ENCODE data around the gene TANC1.

Gene TANC1

DNA sequence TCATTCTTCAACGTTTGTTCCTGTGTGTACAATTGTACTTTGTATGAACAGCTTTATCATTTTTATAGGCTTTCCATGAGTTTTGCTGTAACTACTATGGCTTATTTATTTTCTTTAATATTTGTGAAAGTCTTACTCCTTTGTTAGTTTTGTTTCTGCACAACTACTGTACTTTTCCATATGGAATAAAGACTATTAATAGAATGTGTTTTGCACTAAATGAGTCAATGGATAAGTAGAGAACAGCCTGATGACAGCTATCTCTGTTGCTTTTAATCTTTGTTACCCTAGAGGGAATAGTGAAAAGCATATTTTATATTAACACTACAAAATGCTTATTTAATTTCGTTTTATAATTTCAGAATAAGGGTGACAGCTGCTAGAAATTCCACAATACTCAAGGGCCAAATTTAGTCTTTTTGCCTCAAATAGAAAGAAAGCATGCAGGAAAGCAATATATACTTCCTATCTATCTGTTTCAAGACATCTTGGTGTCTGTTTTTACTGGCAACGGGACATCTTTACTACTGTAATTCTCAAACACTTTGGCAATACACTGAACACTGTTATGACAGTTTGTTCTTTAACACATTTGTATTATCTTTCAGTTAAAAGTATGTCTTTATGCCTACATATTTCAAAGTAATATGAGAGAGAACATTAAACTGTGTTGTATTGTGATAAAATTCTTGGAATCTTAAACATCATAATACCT lies 264.2 kb downstream of the TANC1 start:
- H3K9me3 Mint-ChIP-seq (ENCODE audit: low read depth): no peaks in the 10 kb centered on the region
- H3K4me3 Mint-ChIP-seq: no peak overlapping the region
- peaks cover 13% of the 10 kb centered on the region for H3K4me1 Mint-ChIP-seq (ENCODE audit: low read depth)
- H3K27me3 Mint-ChIP-seq: no peaks in the 10 kb centered on the region
- H3K36me3 Mint-ChIP-seq: peaks cover 7% of the 10 kb centered on the region
- no peak overlapping the region for H3K27ac Mint-ChIP-seq

DNA sequence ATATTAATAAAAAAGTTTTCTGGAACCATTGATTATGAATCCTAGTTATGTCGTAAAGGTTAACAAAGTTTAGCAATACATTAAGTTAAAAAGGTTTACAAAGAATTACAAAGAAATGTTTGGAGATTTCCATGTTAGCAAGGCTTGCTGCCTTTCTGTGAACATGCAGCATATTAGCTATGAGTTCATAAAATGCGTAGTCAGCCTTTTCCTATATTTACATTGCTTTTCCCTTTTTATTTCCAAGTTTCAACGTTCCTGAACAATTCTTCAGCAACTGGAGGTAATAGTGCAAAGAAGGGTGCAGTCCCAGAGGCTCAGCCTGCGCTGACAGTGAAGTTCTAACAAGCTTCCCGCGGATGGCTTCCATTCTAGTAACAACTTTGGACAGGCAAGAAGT lies 266.4 kb downstream of the TANC1 start:
- H3K4me3 Mint-ChIP-seq: no peak overlapping the region
- H3K27me3 Mint-ChIP-seq: no peaks in the 10 kb centered on the region
- no peak overlapping the region for H3K27ac Mint-ChIP-seq
- peaks cover 12% of the 10 kb centered on the region for H3K36me3 Mint-ChIP-seq
- no peaks in the 10 kb centered on the region for H3K4me1 Mint-ChIP-seq (ENCODE audit: low read depth)
- H3K9me3 Mint-ChIP-seq (ENCODE audit: low read depth): no peaks in the 10 kb centered on the region

DNA sequence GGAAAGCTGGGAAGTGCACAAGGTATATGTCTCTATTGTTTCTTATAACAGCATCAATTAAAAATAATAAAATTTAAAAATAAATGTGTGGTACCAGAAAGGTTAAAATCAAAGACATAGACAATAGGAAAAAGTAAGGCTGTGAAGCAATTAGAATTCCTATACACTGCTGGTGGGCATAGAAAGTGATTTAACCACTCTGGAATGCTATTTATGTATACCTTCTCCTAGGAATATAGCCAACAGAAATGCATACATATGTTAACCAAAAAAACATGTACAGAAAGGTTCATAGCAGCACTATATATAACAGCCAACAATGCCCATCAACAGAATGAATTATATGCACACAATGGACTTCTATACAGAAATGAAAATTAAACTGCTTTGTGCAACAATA lies 275.1 kb downstream of the TANC1 start:
- Mint-ChIP-seq H3K4me3 (no peak overlapping the region), H3K27me3 (no peaks in the 10 kb centered on the region), H3K9me3 (ENCODE audit: low read depth) (no peaks in the 10 kb centered on the region), H3K27ac (no peak overlapping the region), H3K36me3 (peaks cover 37% of the 10 kb centered on the region), H3K4me1 (ENCODE audit: low read depth) (peaks cover 3% of the 10 kb centered on the region)

DNA sequence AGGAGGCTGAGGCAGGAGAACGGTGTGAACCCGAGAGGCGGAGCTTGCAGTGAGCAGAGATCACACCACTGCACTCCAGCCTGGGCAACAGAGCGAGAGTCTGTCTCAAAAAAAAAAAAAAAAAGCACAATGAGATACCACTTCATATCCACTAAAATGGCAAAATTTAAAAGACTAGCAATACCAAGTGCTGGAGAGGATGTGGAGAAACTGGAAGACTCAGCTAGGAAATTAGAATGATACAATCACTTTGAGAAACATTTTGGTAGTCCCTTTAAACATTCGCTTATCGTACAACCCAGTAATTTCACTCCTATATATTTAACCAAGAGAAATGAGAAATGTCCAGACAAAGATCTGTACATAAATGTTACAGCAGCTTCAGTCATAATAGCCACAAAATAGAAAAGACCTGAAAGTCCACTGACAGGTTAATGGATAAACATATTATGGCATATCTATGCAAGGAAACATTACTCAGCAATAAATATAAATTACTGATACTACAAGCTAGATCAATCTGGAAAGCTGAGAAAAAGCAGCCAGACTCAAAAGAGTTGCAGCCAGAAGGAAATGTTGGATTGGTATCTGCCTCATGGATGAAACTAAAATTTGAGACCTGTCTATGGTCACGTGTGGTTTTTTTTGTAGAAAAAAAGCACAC lies 278.0 kb downstream of the TANC1 start:
- Mint-ChIP-seq H3K36me3 (peaks cover 30% of the 10 kb centered on the region), H3K27ac (no peak overlapping the region)

DNA sequence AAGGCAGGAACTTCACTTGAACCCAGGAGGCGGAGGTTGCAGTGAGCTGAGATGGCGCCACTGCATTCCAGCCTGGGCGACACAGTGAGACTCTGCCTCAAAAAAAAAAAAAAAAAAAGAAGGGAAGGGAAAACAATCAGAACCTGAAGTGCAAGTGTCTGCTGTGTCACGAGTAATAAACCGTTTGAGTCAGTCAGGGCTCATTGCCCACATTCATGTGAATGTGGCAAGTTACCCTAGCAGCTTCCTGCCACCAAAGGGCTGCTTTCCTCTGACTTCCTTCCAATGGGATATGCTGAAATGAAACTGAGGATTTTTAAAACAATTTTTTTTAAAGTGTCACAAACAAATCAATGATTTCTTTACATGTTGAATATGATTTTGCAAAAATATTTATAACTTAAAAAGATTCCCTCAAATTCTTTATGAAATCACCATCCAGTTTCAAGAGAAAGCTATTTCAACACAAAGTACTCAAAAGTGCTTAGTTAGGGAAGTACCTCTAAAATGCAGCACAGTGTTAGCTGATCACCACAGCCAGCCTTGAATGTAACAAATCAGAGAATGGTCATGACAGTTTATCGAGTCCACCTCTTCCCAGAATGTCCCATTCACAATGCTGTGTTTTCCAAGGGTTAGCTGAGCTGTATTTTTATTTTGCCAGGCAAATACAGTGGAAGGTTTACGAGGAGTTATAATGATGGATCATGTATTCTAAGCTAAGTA lies 281.7 kb downstream of the TANC1 start:
- no peak overlapping the region for H3K4me3 Mint-ChIP-seq
- peaks cover 33% of the 10 kb centered on the region for H3K36me3 Mint-ChIP-seq
- no peak overlapping the region for H3K27ac Mint-ChIP-seq
- H3K9me3 Mint-ChIP-seq (ENCODE audit: low read depth): no peaks in the 10 kb centered on the region
- H3K27me3 Mint-ChIP-seq: no peaks in the 10 kb centered on the region
- peaks cover 11% of the 10 kb centered on the region for H3K4me1 Mint-ChIP-seq (ENCODE audit: low read depth)

More for the DNA sequence above, 278.0 kb downstream of the TANC1 start:
- no peak overlapping the region for H3K4me3 Mint-ChIP-seq
- no peaks in the 10 kb centered on the region for H3K9me3 Mint-ChIP-seq (ENCODE audit: low read depth)
- peaks cover 14% of the 10 kb centered on the region for H3K4me1 Mint-ChIP-seq (ENCODE audit: low read depth)
- no peaks in the 10 kb centered on the region for H3K27me3 Mint-ChIP-seq

DNA sequence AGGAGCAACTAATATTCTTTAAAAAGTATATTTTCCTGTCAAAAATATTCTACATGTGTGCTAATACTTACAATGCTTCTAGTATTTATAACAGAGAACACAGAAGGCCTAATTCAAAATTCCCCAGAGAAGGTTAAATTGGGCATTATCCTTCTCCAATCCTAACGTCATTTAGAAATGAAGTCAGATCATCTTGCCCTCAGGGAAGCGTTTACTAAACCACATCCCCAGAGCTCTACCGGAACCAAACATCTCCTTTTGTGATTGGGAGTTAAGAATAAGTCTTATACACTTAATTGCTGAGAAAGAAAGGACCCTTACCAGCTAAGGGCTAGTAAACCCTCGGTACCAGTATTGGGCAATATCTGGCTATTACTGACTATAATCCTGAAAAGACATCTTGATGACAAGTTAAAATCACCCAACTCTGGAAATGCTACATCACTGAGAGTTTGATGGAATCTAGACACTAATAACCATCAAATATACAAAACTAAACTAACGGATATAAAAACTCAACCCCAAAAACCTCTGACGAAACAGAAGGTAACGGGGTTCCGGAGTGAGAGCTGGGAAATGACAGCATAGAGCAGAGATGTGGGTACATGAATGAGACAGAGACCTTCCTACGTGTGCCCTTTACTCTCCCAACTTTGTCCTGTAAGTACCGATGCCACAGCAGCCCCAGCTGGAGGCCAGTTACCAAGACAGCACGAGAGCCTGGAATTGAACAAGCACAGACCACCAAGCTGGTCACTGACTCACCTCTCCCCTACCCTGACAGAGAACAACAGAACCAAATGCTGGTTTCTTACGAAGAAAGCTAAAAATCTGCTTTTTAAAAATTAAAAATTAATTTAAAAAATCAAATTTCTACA lies 283.1 kb downstream of the TANC1 start:
- no peak overlapping the region for H3K27ac Mint-ChIP-seq
- no peak overlapping the region for H3K4me3 Mint-ChIP-seq
- no peaks in the 10 kb centered on the region for H3K27me3 Mint-ChIP-seq
- H3K36me3 Mint-ChIP-seq: peaks cover 29% of the 10 kb centered on the region
- H3K4me1 Mint-ChIP-seq (ENCODE audit: low read depth): peaks cover 11% of the 10 kb centered on the region
- no peaks in the 10 kb centered on the region for H3K9me3 Mint-ChIP-seq (ENCODE audit: low read depth)

DNA sequence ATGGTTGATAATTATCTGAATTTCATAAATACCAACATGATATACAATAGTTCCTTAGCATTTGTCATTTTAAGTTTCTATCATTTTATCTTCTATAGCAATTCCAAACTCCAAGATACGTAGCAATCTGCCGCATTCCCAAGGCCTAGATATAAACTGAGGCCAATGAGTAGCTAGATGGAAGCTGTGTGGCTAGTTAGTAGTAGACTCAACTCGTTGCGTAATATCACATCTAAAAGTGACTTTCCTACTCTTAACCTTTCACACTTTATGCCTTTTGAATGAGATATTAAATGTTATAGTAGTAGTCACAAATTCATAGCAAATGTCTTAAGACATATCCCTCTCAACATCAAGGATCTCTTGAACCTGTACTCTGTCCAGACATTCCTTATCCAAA lies 284.5 kb downstream of the TANC1 start:
- Mint-ChIP-seq H3K4me3 (no peak overlapping the region), H3K4me1 (ENCODE audit: low read depth) (peaks cover 11% of the 10 kb centered on the region), H3K36me3 (peaks cover 18% of the 10 kb centered on the region), H3K27me3 (no peaks in the 10 kb centered on the region), H3K9me3 (ENCODE audit: low read depth) (no peaks in the 10 kb centered on the region), H3K27ac (no peak overlapping the region)

DNA sequence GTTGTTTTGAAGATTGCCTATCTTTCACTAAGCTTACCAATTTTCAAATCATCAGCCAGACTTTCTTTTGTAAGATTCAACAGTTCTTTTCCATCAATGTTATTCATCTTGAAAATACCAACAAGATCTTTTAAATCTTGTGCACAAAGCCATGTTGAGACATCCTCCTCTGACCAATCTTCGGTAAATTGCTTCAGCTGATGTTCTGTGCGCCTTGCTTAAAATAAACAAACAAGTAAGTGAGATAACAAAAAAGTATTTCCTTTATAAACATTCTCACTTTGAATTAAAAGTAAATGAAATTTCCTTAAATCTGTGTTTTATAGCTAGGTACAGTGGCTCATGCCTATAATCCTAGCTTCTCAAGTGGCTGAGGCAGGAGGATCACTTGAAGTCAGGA lies 287.7 kb downstream of the TANC1 start:
- no peaks in the 10 kb centered on the region for H3K4me1 Mint-ChIP-seq (ENCODE audit: low read depth)
- H3K9me3 Mint-ChIP-seq (ENCODE audit: low read depth): no peaks in the 10 kb centered on the region
- H3K27me3 Mint-ChIP-seq: no peaks in the 10 kb centered on the region
- no peak overlapping the region for H3K4me3 Mint-ChIP-seq
- H3K27ac Mint-ChIP-seq: no peak overlapping the region
- H3K36me3 Mint-ChIP-seq: peaks cover 13% of the 10 kb centered on the region

DNA sequence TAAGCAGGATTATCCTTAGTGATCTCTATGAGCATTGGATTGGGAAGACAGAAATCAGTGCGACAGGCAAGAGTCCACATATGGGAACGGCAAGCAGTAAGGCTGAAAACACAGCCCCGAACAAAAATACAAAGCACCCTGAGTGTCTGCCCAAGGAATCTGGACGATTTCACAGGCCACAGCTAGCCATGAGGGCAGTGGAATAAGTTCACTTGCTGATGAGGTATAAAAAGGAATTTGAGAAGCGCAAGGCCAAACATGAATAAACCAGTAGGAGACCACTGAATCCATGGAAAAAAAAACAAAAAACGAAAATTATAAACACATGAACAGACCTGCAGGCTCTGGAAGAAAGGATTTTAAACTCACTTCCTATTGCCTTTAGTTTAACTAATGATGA lies 293.8 kb downstream of the TANC1 start:
- Mint-ChIP-seq H3K9me3 (ENCODE audit: low read depth) (no peaks in the 10 kb centered on the region), H3K27ac (no peak overlapping the region), H3K4me1 (ENCODE audit: low read depth) (no peaks in the 10 kb centered on the region), H3K36me3 (peaks cover 14% of the 10 kb centered on the region), H3K27me3 (no peaks in the 10 kb centered on the region), H3K4me3 (no peak overlapping the region)

DNA sequence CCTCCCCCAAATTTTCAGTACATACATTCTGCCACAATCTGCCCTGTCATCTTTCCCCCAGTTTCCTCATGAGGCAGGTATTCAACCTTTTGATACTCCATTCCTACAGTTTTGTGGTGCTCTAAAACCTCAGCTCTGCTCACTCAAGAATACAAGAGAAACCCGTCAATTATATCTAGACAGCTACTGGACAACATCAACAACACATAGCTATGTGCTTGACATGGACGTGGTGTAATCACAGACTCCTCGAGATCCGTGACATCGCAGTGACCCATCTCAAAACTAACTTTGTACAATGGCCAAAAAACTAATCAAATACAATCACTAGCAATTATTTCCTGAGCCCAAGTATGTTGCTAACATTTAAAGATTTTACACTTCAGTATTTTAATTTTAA lies 294.5 kb downstream of the TANC1 start:
- no peaks in the 10 kb centered on the region for H3K27me3 Mint-ChIP-seq
- no peaks in the 10 kb centered on the region for H3K9me3 Mint-ChIP-seq (ENCODE audit: low read depth)
- H3K36me3 Mint-ChIP-seq: peaks cover 14% of the 10 kb centered on the region
- no peaks in the 10 kb centered on the region for H3K4me1 Mint-ChIP-seq (ENCODE audit: low read depth)
- H3K4me3 Mint-ChIP-seq: no peak overlapping the region
- H3K27ac Mint-ChIP-seq: no peak overlapping the region

DNA sequence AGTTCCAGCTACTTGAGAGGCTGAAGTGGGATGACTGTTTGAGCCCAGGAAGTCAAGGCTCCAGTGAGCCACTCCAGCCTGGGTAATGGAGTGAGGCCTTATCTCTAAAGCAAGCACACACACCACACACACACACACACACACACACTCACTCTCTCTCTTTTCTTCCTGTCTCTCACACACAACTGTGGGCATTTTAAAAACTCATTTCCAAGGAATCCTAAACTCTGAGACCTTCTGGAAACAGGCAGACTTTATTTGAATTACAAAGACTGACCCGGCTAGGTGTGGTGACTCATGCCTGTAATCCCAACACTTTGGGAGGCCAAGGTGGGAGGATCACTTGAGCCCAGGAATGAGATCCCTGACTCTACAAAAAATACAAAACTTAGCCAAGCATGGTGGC lies 296.7 kb downstream of the TANC1 start:
- H3K4me3 Mint-ChIP-seq: no peak overlapping the region
- H3K9me3 Mint-ChIP-seq (ENCODE audit: low read depth): no peaks in the 10 kb centered on the region
- no peak overlapping the region for H3K27ac Mint-ChIP-seq
- H3K4me1 Mint-ChIP-seq (ENCODE audit: low read depth): peaks cover 2% of the 10 kb centered on the region
- H3K27me3 Mint-ChIP-seq: no peaks in the 10 kb centered on the region
- peaks cover 19% of the 10 kb centered on the region for H3K36me3 Mint-ChIP-seq

DNA sequence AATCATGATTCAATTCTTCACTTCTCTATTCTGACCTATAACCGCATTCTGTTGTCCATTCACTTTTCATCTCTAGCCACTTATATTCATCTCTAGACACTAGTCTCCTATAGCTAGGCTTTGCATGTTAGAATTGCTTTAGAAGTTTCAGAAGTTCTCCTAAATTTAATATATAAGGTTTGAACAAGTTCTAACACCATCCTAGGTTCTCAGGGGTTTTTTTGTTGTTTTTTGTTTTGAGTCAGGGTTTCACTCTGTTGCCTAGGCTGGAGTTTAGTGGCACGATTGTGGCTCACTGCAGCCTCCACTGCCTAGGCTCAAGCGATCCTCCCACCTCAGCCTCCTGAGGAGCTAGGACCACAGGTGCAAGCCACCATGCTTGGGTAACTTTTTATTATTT lies 298.1 kb downstream of the TANC1 start:
- Mint-ChIP-seq H3K4me3 (no peak overlapping the region), H3K36me3 (peaks cover 28% of the 10 kb centered on the region), H3K4me1 (ENCODE audit: low read depth) (peaks cover 2% of the 10 kb centered on the region), H3K27me3 (no peaks in the 10 kb centered on the region), H3K27ac (no peak overlapping the region), H3K9me3 (ENCODE audit: low read depth) (no peaks in the 10 kb centered on the region)

DNA sequence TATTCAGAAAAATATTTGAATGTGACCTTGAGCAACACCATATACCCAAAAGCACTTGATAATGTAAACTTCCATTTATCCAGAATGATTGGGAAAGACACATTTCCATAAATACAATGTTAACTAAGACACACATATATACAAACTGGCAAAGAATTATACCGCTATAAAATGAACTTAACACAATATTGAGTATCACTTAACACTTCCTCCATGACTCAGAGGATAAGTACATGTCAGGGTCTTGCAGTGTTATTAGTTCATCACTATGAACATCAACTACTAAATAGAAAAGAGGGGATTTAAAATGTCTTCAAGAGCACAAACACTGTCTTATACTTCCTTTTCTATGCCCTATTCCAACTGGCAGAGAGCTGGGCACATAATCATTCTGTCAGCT lies 299.5 kb downstream of the TANC1 start:
- Mint-ChIP-seq H3K4me1 (ENCODE audit: low read depth) (peaks cover 2% of the 10 kb centered on the region), H3K4me3 (no peak overlapping the region), H3K9me3 (ENCODE audit: low read depth) (no peaks in the 10 kb centered on the region), H3K27ac (no peak overlapping the region), H3K36me3 (peaks cover 20% of the 10 kb centered on the region), H3K27me3 (no peaks in the 10 kb centered on the region)

DNA sequence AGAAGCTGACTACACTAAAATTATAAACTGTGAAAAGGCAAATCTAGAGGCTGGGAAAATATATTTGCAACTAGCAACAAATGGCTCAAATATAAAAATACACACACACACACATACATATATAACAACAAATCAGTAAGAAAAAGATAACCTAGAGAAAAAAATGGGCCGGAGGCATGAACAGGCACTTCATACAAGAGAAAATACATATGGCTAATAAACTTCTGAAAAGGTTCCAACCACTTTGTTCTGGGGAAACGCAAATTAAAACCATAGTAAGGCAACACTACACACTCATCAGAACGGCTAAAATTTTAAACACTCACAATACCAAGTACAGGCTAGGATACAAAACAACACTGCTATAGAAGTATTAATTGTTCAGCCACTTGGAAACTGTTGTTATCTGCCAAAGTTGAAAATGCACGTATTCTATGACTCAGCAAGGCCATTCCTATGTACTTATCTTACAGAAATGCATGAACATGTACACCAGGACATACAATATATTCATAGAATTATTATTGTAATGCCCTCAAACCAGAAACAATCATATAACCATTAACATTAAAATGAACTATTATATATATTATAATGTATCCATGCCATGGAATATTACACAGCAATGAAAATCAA lies 302.4 kb downstream of the TANC1 start:
- Mint-ChIP-seq H3K27me3 (no peaks in the 10 kb centered on the region), H3K36me3 (peaks cover 18% of the 10 kb centered on the region), H3K9me3 (ENCODE audit: low read depth) (no peaks in the 10 kb centered on the region), H3K4me3 (no peak overlapping the region), H3K27ac (no peak overlapping the region), H3K4me1 (ENCODE audit: low read depth) (peaks cover 2% of the 10 kb centered on the region)
